GM18870 (cell line): ENCODE measurements around the gene THOP1.
A peak's percentile ranks its signal among the peaks of the same experiment; 100 is the strongest.

Source experiments
- ATAC-seq: cut with Tn5 transposase; IDR thresholded peaks from one replicate; pipeline ENCODE4 v1.9.1; 2021; ENCODE audit warnings: moderate library complexity; ENCODE audit not compliant: unreplicated experiment

THOP1 gene

GRCh38 chr19:2785244-2785997 is at the start of gene THOP1:
Gene THOP1, plus strand, starts transcription at chr19:2785503. Its CDS starts 160 bp downstream, at chr19:2785663.
- ATAC-seq = peak; percentile 43

GRCh38 chr19:2736550-2737190 is 48.6 kb upstream of the THOP1 start:
- ATAC-seq = no peak

- ATAC-seq = peak; percentile 89
These were observed 45.5 kb upstream of the THOP1 start, which contains the start of gene SLC39A3 for GRCh38 chr19:2739602-2740313. Gene SLC39A3, minus strand, starts transcription at chr19:2740017. Its CDS starts 2,760 bp downstream, at chr19:2737257.

- ATAC-seq = no peak
These were observed 45.0 kb upstream of the THOP1 start for GRCh38 chr19:2740314-2740656.

- ATAC-seq = no peak
These were observed 42.2 kb upstream of the THOP1 start for GRCh38 chr19:2743099-2743498.

- no peak for ATAC-seq
These were observed 41.2 kb upstream of the THOP1 start for GRCh38 chr19:2744113-2744512.

- no peak for ATAC-seq
These were observed 38.0 kb upstream of the THOP1 start for GRCh38 chr19:2747349-2747748.

GRCh38 chr19:2750808-2751437 is 34.4 kb upstream of the THOP1 start:
- no peak for ATAC-seq

GRCh38 chr19:2751438-2751830 is 33.9 kb upstream of the THOP1 start:
- ATAC-seq = no peak

- ATAC-seq = no peak
These were observed 30.4 kb upstream of the THOP1 start for GRCh38 chr19:2754659-2755447.

- ATAC-seq = no peak
These were observed 29.9 kb upstream of the THOP1 start for GRCh38 chr19:2755448-2755705.

GRCh38 chr19:2755811-2756210 is 29.5 kb upstream of the THOP1 start:
- no peak for ATAC-seq

GRCh38 chr19:2756477-2756876 is 28.8 kb upstream of the THOP1 start:
- ATAC-seq = no peak

GRCh38 chr19:2756921-2757881 is 28.1 kb upstream of the THOP1 start:
- ATAC-seq = no peak

- no peak for ATAC-seq
These were observed 26.5 kb upstream of the THOP1 start for GRCh38 chr19:2758601-2759313.

- ATAC-seq = no peak
These were observed 25.9 kb upstream of the THOP1 start for GRCh38 chr19:2759362-2759761.

- no peak for ATAC-seq
These were observed 25.3 kb upstream of the THOP1 start for GRCh38 chr19:2759965-2760364.

- no peak for ATAC-seq
These were observed 24.0 kb upstream of the THOP1 start for GRCh38 chr19:2761309-2761677.
